Activated CD4-positive, alpha-beta memory T cell treated with anti-CD3 and anti-CD28 coated beads for 36 hours (primary cell): Measurements from ENCODE around the gene FOXL2NB. TPM values are rescaled to one million over a fixed set of nuclear protein-coding genes. Genes with fewer than 3 reads are reported as not detected.
A peak's percentile ranks its signal among the peaks of the same experiment; 100 is the strongest.

ENCODE experiments used
- CTCF ChIA-PET: fragments of 350-600 bp; sonication (Branson Sonifier 250); formaldehyde crosslinking; loops from one replicate; lab custom pipeline; 2021; ENCODE audit warnings: antibody characterized with exemption, inconsistent platforms; lab: Charles Lee
- POLR2A ChIA-PET: fragments of 350-600 bp; sonication (Branson Sonifier 250); formaldehyde crosslinking; loops from one replicate; lab custom pipeline; 2021; ENCODE audit warnings: antibody characterized with exemption; lab: Charles Lee
- DNase-seq: peaks from one replicate; pipeline ENCODE4 v3.0.0-alpha.2; 2020
- H3K27ac Mint-ChIP-seq: one replicate; pipeline ENCODE4 v1.8.0; 2021; ENCODE audit warnings: mixed read lengths
- H3K27me3 Mint-ChIP-seq: one replicate; pipeline ENCODE4 v1.8.0; 2021; ENCODE audit warnings: mixed read lengths
- H3K36me3 Mint-ChIP-seq: one replicate; pipeline ENCODE4 v1.8.0; 2021; ENCODE audit warnings: mixed read lengths
- H3K4me1 Mint-ChIP-seq: one replicate; pipeline ENCODE4 v1.8.0; 2021; ENCODE audit warnings: low read depth, mixed read lengths
- H3K4me3 Mint-ChIP-seq: one replicate; pipeline ENCODE4 v1.8.0; 2021; ENCODE audit warnings: mild to moderate bottlenecking, mixed read lengths
- H3K9me3 Mint-ChIP-seq: one replicate; pipeline ENCODE4 v1.8.0; 2021; ENCODE audit warnings: mixed read lengths
- intact Hi-C: fragments of 100-400 bp; cut with micrococcal nuclease; formaldehyde crosslinking; loops from one replicate; pipeline ENCODE4 v1.15.1; 2023
- total RNA-seq, 2 experiments: library from RNA; stranded (reverse); gene quantifications; one replicate each; pipeline ENCODE4 v1.2.3, GENCODE V29; 2021

Gene FOXL2NB
- total RNA-seq, 2 experiments from 2014 or later: not detected

DNA sequence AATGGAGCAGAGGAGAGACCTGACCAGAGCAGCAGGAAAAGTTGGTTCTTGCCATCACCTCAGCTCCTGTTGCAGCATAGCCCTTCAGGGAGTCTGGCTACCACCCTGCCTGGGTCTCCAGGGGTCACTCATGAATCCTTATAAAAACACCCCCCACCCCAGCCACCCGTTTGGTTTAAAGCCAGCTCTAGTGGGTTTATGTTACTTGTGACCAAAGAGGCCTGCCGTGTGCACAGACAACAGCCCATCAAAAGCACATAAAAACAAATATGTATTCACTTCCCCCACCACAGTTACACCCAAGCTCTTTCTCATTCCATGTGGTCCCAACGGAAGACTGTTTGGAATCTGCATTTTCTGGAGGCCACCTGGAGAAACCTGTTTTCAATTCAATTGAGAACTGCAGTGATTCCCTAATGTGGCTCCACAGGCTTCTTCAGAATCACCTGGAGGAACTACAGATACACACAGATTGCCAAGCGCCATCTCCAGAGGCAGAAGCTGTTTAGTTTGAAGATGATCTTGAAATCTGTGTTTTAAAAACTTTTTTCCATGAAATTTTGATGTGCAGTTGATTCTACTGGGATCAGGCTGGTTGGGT, 13.8 kb upstream of the FOXL2NB start:
- POLR2A ChIA-PET: no interaction called here
- Mint-ChIP-seq H3K36me3 (no peaks in the 10 kb centered on the region), H3K4me3 (no peak overlapping the region), H3K9me3 (no peaks in the 10 kb centered on the region), H3K27me3 (peaks cover 44% of the 10 kb centered on the region), H3K27ac (no peak overlapping the region), H3K4me1 (peaks cover 18% of the 10 kb centered on the region)
- intact Hi-C loops: no loop called here
- CTCF ChIA-PET: interaction anchor here (1.2 to 9.7 kb wide), 6 partner anchors 8 to 396 kb away, joined by 4 to 171 read pairs (median 10); partner anchors contain the start of gene CEP70
- DNase-seq: no peak

DNA sequence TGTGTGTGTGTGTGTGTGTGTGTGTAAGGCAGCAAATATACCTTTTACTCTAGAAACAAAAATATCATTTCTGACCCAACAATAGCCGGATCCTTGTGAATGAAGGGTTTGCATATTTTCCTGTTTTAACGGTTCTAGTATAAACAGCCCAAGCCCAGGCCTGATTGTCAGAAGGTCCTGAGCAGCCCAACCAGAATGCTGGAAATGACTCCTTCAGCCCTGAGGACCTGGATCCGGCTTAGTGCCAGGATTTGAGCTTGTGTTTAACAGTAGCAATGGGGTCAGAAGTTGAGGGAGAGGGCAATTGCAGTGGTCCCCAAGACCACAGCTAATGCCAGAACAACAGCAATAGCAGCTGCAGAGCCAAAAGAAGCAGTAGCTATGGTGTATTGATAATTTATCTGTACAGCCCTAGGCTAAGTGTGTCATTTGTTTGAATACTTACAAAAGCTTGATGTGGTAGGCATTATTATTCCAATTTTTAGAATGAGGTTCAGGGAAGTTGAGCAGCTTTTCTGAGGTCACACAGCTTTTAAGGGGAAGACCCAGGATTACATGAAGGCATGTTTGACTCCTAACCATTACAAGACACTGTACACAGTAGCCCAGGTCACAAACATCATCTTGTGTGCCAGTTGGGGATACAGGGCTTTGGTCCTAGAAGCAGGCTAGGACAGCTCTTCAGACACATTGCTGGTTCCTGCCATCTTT, 12.9 kb upstream of the FOXL2NB start:
- intact Hi-C loops: no loop called here
- no peaks in the 10 kb centered on the region for H3K9me3 Mint-ChIP-seq
- POLR2A ChIA-PET: no interaction called here

DNA sequence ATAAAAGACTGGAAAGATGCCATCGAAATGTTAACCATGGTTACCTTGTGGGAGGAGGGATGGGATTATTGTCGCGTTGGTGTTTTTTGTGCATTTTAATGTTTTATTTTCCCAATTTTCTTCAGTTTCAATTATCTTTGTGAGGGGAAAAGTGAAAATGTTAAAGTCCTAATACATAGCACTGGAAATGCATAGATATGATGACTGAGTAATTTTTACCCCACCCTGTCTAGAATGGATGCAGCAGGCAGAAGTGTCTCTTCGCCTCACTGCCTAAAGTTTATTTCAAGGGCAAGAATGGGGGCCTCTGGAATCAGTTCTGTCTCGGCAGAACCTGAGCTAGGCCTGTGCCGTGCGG, 11.5 kb upstream of the FOXL2NB start:
- peaks cover 66% of the 10 kb centered on the region for H3K27me3 Mint-ChIP-seq
- CTCF ChIA-PET: interaction anchor here (0.7 to 9.7 kb wide), 44 partner anchors 9 to 827 kb away, joined by 3 to 171 read pairs (median 4); partner anchors contain the start of genes CEP70, FOXL2, FOXL2NB and MRPS22
- intact Hi-C loops: loop anchor here (5.0 kb wide), 1 partner anchor 503 kb away; the partner anchor contains the start of gene ESYT3
- H3K36me3 Mint-ChIP-seq: no peaks in the 10 kb centered on the region
- POLR2A ChIA-PET: no interaction called here
- H3K4me3 Mint-ChIP-seq: peak overlapping the region; percentile 70
- peaks cover 30% of the 10 kb centered on the region for H3K4me1 Mint-ChIP-seq
- DNase-seq: no peak
- no peak overlapping the region for H3K27ac Mint-ChIP-seq
- H3K9me3 Mint-ChIP-seq: no peaks in the 10 kb centered on the region

More for the DNA sequence above, 12.9 kb upstream of the FOXL2NB start:
- H3K4me3 Mint-ChIP-seq: no peak overlapping the region
- CTCF ChIA-PET: interaction anchor here (0.8 to 9.7 kb wide), 5 partner anchors 11 to 395 kb away, joined by 3 to 171 read pairs (median 12); partner anchors contain the start of gene CEP70
- peaks cover 53% of the 10 kb centered on the region for H3K27me3 Mint-ChIP-seq
- no peak for DNase-seq
- no peak overlapping the region for H3K27ac Mint-ChIP-seq
- H3K4me1 Mint-ChIP-seq: peaks cover 26% of the 10 kb centered on the region
- H3K36me3 Mint-ChIP-seq: no peaks in the 10 kb centered on the region

DNA sequence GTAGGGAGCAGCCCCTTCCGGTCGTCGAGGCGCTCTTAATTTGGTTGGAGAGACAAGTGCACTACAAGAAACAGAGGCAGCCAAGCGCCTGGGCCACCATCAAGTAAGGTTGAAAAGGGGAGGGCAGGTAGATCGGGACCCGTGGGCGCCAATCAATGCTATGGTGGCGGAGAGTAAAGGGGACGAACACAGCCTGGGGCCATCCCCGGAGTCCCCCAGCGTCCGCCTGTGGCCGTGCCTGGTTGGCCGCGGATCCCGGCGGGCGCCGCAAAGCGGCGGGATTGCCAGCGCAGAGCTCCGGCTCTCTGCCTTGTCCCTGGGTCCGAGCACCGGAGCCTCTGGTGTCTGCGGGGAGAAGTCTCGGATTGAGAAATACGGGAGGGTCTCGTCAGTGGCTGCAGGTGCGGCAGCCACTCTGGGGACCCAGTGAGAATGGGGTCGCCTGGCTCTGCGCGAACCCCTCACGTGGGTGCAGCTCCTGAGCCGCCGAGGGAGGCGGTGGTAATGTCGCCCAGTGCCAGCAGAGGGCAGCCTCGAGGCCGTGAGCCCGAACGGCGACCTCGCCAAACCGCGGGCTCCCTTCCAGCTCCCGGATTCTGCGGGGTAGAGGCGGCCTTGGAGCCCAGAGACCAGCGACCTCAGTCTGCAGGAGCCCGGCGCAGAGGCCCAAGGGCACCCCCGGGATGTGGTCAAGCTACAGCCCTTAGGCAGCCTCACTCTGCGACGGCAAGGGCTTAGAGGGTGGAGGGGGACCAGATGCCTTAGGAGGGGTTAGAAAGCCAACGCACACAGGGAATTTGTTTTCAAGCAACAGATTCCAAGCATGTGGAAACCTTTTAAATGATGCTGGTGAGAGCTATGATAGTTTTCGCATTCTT, 10.9 kb upstream of the FOXL2NB start:
- POLR2A ChIA-PET: interaction anchor here (0.5 to 0.6 kb wide), 5 partner anchors 20 to 627 kb away, joined by 3 read pairs; no protein-coding TSS in a partner anchor
- Mint-ChIP-seq H3K9me3 (no peaks in the 10 kb centered on the region), H3K27ac (no peak overlapping the region), H3K27me3 (peaks cover 70% of the 10 kb centered on the region), H3K4me1 (peaks cover 30% of the 10 kb centered on the region), H3K36me3 (no peaks in the 10 kb centered on the region), H3K4me3 (peak overlapping the region; percentile 70)
- DNase-seq: peak; percentile 80
- CTCF ChIA-PET: interaction anchor here (0.6 to 9.7 kb wide), 53 partner anchors 8 to 828 kb away, joined by 3 to 171 read pairs (median 3); partner anchors contain the start of genes CEP70, FOXL2, FOXL2NB and MRPS22
- intact Hi-C loops: loop anchor here (1.0 to 5.0 kb wide), 6 partner anchors 10 to 504 kb away; partner anchors contain the start of gene ESYT3

DNA sequence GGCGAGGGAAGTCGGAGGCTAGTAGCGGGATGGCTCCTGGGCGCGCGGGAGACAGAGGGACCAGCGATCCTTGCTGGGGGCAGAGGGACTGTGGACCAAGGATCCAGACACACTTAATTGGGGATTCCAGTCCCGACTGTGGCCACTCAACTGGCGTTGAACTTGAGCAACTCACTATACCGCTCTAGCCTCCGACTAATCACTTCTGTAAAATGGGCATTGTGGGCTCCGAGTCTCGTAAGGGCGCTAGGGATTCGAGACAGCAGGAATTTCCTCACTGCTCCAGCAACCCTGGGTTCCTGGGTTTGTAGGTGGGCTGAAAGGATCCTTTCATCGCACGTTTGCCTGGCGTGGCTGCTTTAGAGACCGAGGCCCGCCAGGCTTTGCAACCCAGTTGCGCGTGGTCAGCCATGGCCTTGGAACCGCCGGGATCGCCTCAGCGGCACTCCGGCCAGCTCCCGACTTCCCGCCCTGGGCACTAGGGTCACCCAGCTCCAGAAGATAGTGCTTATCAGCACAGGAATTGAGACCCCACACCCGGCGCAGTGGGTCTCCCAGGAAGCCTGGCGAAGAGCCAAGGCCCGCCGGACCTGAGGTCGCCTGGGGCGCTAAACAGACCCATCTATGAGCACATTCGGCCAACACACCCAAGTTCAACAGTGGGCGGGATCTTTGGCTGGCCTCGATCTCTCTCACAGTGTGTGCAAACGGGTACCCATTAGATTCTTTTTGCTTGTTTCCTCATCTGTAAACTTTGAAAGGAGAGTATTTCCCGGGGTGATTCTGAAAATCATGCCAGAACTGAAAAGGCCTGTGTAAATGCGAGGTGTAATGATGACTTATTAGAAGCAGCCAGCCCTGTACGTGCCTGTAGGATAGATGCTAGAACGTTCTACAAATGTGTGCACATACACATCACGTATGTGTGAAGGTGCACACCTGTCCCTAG, 10.0 kb upstream of the FOXL2NB start:
- Mint-ChIP-seq H3K27ac (no peak overlapping the region), H3K36me3 (no peaks in the 10 kb centered on the region), H3K9me3 (no peaks in the 10 kb centered on the region), H3K27me3 (peaks cover 79% of the 10 kb centered on the region), H3K4me3 (no peak overlapping the region), H3K4me1 (peaks cover 30% of the 10 kb centered on the region)
- intact Hi-C loops: loop anchor here (1.0 to 5.0 kb wide), 6 partner anchors 9 to 505 kb away; partner anchors contain the start of gene ESYT3
- DNase-seq: no peak
- POLR2A ChIA-PET: interaction anchor here (0.5 kb wide), 1 partner anchor 281 kb away, joined by 3 read pairs; no protein-coding TSS in a partner anchor
- CTCF ChIA-PET: interaction anchor here (0.6 to 9.7 kb wide), 28 partner anchors 7 to 829 kb away, joined by 3 to 171 read pairs (median 4); partner anchors contain the start of genes CEP70, FOXL2 and FOXL2NB

DNA sequence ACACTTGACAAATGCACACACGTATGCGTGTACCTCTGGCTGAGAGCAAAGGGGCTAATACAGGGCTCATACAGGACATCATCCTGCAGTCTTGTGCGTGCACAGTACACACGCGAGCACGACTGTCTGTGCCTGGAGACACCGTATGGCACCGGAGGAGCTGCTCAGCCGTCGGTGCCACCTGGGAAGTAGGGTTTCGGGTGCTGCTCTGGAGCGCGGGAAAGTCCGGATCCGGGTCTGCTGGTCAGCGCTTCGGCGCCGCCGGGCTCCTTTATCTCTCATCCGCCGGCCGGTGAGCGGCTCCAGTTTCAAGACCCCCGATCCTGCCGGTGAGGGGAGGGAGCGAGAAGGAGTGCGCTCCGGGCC, 9.3 kb upstream of the FOXL2NB start:
- ChIA-PET POLR2A (no interaction called here), CTCF (interaction anchor here (1.3 to 9.7 kb wide), 3 partner anchors 10 to 14 kb away, joined by 4 to 171 read pairs (median 23); partner anchors contain the start of genes FOXL2 and FOXL2NB)
- Mint-ChIP-seq H3K4me3 (no peak overlapping the region), H3K27me3 (peaks cover 83% of the 10 kb centered on the region), H3K9me3 (no peaks in the 10 kb centered on the region), H3K27ac (no peak overlapping the region), H3K4me1 (peaks cover 30% of the 10 kb centered on the region), H3K36me3 (no peaks in the 10 kb centered on the region)
- intact Hi-C loops: loop anchor here (2.0 to 5.0 kb wide), 3 partner anchors 23 to 505 kb away; partner anchors contain the start of gene ESYT3
- no peak for DNase-seq

DNA sequence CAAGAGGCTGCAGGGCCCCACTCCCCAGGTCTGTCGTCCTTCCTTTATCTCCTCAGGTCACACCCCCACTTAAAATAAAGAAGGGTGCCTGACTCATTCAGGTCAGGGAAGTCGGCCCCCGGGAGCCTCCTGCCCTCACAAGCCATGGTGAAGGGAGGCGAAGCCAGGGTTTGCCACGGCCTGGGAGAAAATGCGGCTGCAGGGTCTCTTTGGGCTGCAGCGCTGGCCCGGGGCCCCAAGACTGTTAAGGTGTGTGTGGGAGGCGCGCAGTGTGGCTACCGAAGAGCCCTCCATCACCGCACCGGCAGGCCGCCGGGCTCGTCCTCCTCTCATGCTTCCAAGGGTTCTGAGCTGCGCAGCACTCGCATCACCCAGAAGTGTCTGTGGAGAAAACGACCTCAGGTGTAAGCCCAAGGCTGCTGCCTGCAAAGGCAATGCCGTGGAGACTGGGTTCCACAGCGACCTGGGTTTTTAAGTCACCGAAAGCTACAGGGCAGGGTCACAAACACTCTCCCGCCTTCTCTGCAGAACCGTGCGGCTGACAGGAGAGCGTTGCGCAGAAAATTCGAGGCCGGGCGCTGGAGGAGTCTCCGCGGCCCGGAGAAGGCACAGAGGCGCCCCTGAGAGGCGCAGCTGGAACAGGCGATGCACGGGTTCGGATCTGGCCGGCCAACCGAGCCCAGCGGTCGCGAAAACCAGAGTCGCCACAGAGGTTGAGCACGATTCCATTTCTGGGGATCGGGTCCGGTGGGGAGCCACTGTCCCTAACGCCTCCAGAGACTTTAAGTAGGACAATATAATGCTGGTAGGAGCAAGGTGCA, 8.8 kb upstream of the FOXL2NB start:
- POLR2A ChIA-PET: no interaction called here
- H3K4me1 Mint-ChIP-seq: peaks cover 30% of the 10 kb centered on the region
- H3K27me3 Mint-ChIP-seq: peaks cover 86% of the 10 kb centered on the region
- CTCF ChIA-PET: interaction anchor here (1.3 to 9.7 kb wide), 2 partner anchors 10 to 15 kb away, joined by 4 to 171 read pairs; no protein-coding TSS in a partner anchor
- H3K27ac Mint-ChIP-seq: no peak overlapping the region
- no peak overlapping the region for H3K4me3 Mint-ChIP-seq
- intact Hi-C loops: loop anchor here (5.0 kb wide), 1 partner anchor 506 kb away; the partner anchor contains the start of gene ESYT3
- H3K9me3 Mint-ChIP-seq: no peaks in the 10 kb centered on the region
- no peaks in the 10 kb centered on the region for H3K36me3 Mint-ChIP-seq
- no peak for DNase-seq

DNA sequence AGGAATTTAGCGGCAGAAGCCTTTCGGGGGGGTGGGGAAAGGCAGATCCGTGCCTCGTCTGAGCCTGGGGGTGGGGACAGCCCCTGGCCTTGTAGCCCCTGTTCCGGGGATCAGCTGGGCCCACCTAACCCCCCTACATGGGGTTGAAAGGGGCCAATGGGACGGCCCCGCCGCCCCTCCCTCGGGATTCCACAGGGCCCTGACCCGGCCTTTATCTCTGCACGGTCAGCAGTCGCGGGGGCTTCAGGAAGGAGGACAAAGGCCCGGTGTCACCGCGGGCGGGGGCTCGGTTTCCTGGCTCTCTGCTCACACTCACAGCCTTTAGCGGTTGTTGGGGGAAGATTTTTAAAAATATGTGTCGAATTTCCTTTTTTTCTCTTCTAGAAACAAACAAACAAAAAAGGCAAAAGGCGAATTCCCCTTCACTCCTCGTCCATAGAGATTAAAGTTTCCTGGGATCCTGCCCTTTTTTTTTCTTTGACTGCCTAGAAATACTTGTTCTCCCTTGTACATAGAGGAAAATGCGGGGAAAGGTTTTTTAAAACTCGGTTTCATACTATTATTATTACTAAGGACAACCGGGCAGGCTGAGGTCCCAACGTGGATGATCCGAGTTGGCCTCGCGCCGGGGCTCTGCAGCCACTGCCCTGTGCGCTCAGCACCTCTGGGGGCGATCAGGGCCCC, 8.0 kb upstream of the FOXL2NB start:
- H3K27me3 Mint-ChIP-seq: peaks cover 91% of the 10 kb centered on the region
- no peak overlapping the region for H3K27ac Mint-ChIP-seq
- H3K9me3 Mint-ChIP-seq: no peaks in the 10 kb centered on the region
- DNase-seq: no peak
- no peak overlapping the region for H3K4me3 Mint-ChIP-seq
- ChIA-PET POLR2A (no interaction called here), CTCF (interaction anchor here (1.3 to 9.7 kb wide), 2 partner anchors 9 to 16 kb away, joined by 4 to 171 read pairs; no protein-coding TSS in a partner anchor)
- intact Hi-C loops: loop anchor here (5.0 kb wide), 1 partner anchor 507 kb away; the partner anchor contains the start of gene ESYT3
- peaks cover 37% of the 10 kb centered on the region for H3K4me1 Mint-ChIP-seq
- no peaks in the 10 kb centered on the region for H3K36me3 Mint-ChIP-seq

DNA sequence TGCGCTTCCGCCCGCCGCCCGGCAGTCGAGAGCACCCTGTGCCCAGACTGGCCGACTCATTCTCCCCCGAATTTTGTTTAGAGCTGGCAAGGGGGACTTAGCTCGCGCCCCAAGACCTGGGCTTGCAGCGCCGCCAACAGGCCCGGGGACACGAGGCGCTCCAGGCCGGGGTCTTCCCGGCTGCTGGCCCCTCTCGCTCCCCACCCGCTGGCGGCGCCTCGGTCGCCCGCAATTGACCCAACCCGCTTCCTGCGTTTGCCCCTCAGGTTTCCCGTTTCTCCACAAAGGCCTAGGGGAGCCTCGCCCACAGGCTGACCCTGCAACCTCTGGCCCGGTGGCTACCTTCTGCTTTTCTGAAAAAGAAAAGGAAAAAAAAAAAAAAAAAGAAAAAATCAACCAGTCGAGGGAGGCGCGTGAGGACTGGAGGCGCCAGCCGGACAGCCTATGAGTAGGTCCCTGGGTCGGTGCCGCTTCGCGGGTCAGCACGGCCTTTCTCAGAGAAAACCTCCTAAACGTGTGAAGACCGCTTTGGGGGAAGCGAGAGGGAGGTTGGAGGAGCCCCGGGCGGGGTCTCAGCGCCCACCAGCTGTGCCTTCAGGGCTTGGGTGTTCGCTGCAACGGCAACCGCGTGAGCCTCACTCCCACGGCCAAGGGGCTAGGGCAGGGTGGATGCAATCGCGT, 7.3 kb upstream of the FOXL2NB start:
- no peak overlapping the region for H3K4me3 Mint-ChIP-seq
- ChIA-PET POLR2A (no interaction called here), CTCF (interaction anchor here (0.6 to 9.7 kb wide), 4 partner anchors 11 to 352 kb away, joined by 3 to 171 read pairs (median 4); partner anchors contain the start of gene CEP70)
- no peak for DNase-seq
- peaks cover 43% of the 10 kb centered on the region for H3K4me1 Mint-ChIP-seq
- no peaks in the 10 kb centered on the region for H3K9me3 Mint-ChIP-seq
- no peak overlapping the region for H3K27ac Mint-ChIP-seq
- intact Hi-C loops: loop anchor here (5.0 kb wide), 1 partner anchor 507 kb away; the partner anchor contains the start of gene ESYT3
- no peaks in the 10 kb centered on the region for H3K36me3 Mint-ChIP-seq
- peaks cover 91% of the 10 kb centered on the region for H3K27me3 Mint-ChIP-seq
